NCI-H345 treated with DMSO at 0.1 percent for 48 hours (cell line): Measurements from ENCODE around the gene TMEM181.
A peak's percentile ranks its signal among the peaks of the same experiment; 100 is the strongest.
"Not testable (repeated sequence)": the region's sequence is repeated elsewhere in the genome, so short reads cannot be mapped to it uniquely, and the experiment has no call there.

Experiments used
- DNase-seq: peaks from one replicate; lab custom pipeline; 2025; ENCODE audit not compliant: unreplicated experiment; lab: John Stamatoyannopoulos, UW

The TMEM181 gene

GRCh38 chr6:158655569-158656450, 95.9 kb downstream of the TMEM181 start:
- DNase-seq: peak; percentile 72

GRCh38 chr6:158656986-158657385, 97.1 kb downstream of the TMEM181 start:
- DNase-seq: not testable (repeated sequence)

GRCh38 chr6:158660333-158660754, 100.5 kb downstream of the TMEM181 start:
- peak; percentile 96 for DNase-seq

DNA sequence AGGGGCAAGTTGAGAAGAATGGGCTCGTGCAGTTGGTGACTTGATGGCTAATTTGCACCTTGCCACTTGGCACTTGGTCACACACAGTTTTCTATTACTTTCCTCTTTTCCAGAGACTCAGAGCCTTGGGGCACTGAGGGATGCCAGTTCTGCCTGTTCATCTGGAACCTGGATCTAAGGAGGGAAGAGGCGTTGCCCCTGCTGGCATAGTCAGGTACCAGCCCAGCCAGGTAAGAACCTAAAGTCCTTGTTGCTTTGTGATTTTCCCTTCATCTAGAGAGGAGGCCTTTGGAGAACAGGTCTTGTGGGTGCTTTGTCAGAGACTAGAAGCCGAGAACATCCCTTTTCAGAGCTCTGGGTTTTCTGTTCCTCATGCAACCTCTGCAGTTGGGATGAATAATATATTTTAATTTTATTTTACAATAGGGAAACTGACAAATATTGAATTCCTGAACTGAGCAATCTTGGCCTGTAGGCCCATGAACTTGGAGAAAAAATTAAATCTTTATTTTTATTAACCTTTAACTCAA, 101.3 kb downstream of the TMEM181 start:
- peak; percentile 24 for DNase-seq

- no peak for DNase-seq
Observed at GRCh38 chr6:158662607-158662953, 102.7 kb downstream of the TMEM181 start.

GRCh38 chr6:158662954-158663624, 103.2 kb downstream of the TMEM181 start:
- DNase-seq: peak; percentile 86

GRCh38 chr6:158663625-158664165, 103.8 kb downstream of the TMEM181 start:
- DNase-seq: peak; percentile 71

DNA sequence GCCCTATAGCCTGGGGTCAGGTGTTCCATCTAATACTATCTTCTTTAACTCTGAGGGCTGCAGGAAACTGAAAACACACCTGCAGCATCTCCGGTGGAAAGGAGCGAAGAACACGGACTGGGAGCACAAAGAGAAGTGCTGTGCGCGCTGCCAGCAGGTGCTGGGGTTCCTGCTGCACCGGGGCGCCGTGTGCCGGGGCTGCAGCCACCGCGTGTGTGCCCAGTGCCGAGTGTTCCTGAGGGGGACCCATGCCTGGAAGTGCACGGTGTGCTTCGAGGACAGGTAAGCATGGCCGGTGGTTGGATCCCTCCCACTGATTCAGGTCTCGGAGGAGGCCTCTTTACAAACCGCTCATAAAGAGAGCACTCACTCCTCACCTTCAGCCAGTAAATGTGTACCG, 105.4 kb downstream of the TMEM181 start:
- DNase-seq: no peak

DNA sequence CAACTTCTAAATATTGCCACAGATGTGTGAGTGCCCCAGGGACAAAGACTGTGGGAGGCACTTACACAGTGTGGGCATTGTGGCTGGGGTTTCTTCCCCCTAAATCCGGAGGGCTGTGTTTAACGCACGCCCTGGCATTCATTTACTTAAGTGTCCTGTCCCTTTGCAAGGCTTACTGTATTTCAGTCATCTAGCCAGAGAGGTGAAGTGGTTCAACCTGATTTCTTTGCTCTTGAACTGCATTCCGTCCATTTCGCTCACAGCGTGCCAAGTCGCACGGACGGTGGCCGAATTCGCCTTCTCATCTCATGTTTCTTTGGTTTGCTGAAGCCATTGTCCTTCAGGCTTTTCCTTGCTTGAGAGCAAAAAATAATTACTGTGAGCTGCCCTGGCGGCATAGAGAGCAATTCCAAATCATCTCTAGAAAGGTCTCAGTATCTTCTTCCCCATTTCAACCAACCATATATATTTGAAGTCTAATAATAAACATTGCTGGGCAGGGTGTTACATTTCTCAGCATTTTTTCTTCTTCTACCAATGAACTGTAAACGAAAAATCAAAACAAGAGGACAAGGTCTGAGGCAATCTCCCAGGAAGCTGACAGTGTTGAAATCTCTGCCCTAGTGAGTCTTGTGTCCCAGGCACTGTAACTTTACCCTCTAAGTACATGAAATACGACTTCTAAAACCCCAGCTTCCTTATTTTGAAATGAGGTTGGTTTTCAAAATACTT, 106.9 kb downstream of the TMEM181 start:
- no peak for DNase-seq

DNA sequence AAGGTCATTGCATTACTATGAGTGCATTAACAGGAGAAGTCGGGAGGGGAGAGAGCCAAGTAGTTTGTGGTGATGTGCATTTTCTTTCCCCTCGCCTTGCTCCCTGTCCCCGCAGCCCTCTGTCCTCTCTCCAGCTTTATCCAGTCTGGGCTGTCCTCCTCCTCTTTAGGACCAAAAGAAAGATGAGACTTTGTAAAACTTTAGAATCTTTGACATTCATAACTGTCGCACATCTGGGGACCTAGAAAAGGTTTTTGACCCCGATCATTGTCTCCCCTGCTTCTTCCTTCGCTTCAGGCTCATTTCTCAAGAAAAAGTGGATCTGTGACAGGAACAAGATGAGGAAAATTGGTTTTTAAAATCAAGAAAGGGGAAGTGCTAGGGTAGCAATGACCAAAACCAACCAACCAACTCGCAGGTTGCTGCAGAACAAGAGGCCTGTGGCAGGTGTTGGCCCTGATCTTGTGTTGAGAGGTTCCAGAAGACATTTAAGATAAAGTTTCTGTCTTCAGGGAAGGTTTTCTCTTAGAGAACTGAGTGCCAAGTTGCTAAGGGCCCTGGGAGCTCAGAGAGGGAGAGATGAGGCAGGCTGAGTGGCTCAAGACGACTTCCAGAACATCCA, 107.6 kb downstream of the TMEM181 start:
- no peak for DNase-seq

- DNase-seq: no peak
Observed at GRCh38 chr6:158668707-158669103, 108.8 kb downstream of the TMEM181 start.

GRCh38 chr6:158669145-158670035, 109.5 kb downstream of the TMEM181 start:
- DNase-seq: no peak

DNA sequence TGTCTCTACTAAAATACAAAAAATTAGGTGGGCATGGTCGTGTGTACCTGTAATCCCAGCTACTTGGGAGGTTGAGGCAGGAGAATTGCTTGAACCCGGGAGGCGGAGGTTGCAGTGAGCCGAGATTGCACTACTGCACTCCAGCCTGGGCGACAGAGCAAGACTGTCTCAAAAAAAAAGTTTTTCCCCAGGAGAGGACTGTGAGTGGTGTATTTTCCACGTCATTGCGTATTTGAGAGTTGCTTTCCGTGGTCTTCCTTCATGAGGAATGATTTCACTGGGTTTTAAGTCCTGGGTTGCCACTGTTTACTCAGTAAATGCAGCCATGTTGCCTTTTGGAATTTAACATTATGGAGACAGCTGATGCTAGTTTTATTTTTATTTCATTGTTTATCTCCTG, 112.2 kb downstream of the TMEM181 start:
- DNase-seq: not testable (repeated sequence)

DNA sequence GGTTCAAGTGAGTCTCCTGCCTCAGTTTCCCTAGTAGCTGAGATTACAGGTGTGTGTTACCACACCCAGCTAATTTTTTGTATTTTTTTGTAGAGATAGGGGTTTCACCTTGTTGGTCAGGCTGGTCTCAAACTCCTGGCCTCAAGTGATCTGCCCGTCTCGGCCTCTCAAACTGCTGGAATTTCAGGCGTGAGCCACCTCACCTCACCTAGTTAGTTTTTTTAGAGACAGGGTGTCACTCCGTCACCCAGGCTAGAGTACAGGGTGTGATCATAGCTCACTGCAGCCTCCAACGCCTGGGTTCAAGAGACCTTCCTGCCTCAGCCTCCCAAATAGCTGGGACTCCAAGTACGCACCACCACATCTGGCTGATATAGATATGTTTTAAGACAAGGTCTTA, 112.8 kb downstream of the TMEM181 start:
- no peak for DNase-seq

DNA sequence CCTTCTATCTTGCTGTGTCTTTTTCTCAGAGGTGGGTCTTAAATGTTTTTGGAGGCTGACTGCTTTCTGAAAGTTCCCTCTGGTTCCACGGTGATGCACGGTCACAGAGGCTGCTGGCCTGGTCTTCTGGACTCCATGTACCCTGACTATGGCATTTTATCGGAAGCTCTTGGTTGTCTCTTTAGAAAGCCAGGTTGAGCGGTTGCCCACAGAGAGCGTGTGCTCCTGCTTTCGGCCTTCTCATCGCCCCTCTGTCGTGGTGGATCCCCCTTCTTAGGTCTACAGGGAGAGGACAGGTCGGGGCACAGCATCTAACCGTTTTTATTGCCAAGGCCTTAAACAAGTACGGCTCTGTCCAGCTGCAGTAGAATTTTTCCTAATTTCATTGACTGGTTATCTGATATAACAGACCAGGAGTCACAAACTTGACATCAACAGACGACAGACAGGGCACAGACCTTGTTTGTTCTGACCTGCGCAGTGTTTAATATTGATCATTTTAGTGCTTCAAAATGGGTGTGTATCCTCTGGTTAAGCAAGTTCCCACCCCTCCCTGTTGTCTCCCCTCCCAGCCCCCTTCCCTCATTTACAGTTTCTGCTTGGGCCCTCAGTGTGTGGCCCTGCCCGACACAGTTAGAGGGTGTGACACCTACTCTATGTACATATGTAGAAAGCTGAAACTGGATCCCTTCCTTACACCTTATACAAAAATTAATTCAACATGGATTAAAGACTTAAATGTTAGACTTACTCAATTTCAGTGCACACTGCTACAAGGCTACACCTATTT, 114.6 kb downstream of the TMEM181 start:
- DNase-seq: no peak

- not testable (repeated sequence) for DNase-seq
Observed at GRCh38 chr6:158677094-158677493, 117.2 kb downstream of the TMEM181 start.

DNA sequence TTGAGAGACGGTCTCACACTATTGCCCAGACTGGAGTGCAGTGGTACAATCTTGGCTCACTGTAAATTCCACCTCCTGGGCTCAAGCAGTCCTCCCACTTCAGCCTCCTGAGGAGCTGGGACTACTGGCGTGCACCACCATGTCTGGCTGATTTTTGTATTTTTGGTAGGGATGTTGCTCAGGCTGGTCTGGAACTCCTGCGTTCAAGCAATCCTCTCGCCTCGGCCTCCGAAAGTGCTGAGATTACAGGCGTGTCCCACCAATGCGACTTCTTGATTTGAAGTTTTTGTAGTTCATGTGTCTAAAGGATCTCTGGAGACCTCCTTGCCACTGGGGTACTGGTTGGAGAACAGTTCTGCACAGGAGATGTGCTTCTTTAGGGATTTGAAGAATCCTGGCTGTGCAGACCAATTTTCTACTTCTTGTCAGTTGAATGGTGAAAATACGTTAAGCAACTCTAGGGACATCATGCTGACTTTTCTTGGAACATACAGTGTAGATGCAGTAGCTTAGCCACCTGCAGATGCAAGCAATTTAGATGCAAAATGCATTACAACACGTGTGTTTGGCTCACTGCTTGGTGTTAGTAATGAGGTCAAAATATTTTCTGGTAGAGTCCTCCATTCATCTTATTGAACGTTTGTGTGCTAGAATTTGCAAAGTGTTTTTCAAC, 118.2 kb downstream of the TMEM181 start:
- DNase-seq: no peak

DNA sequence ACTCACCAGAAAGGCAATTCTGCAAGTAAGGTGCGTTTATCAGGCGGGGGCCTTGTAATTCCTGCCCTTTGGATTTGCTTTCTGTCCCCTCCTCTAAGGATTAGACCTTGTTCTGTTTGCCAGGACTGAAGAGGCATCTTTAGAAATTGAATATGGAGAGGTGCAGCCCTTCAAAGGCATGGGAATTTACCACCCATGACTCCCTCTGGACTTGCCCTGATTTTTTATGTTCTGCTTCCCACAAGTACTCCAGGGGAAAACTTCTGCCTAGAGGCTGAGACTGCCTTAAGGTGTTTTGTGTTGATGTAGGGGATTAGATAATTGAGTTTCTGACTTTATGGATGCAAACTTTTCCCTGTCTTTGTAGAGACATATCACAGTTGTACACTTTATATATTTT, 120.1 kb downstream of the TMEM181 start:
- no peak for DNase-seq
